AG09319 (cell line): ENCODE data around the gene PACS2.

Experiments used
- DNase-seq: peaks from one replicate; pipeline ENCODE4 v3.0.0-alpha.2; 2010; ENCODE audit warnings: low read depth; ENCODE audit errors: extremely low read depth
- TF ChIP-seq, protein P1 (sequence below): IDR thresholded peaks from 2 replicates; pipeline ENCODE4 v1.5.1; 2011; ENCODE audit warnings: low read depth, mild to moderate bottlenecking, inconsistent platforms, low read length, moderate library complexity

Gene PACS2

DNA sequence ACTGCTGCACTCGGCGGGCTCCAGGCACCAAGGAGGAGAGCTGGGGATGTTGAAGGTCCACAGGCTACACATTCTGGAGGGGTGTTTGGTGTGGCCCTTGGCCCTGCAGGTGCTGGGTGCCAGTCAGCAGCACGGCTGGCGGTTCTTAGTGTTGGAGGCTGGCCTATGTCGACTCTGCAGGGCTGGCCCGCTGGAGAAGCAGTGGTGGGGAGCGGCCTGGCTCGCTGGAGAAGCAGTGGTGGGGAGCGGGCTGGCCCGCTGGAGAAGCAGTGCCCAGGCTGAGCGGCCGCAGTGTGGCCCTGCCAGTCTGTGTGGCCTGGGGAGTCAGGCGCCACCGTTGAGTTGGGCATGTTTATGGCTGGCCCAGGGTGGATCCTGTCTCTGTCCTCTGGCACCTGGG, 132.4 kb downstream of the PACS2 start:
- TF ChIP-seq, protein P1, sequence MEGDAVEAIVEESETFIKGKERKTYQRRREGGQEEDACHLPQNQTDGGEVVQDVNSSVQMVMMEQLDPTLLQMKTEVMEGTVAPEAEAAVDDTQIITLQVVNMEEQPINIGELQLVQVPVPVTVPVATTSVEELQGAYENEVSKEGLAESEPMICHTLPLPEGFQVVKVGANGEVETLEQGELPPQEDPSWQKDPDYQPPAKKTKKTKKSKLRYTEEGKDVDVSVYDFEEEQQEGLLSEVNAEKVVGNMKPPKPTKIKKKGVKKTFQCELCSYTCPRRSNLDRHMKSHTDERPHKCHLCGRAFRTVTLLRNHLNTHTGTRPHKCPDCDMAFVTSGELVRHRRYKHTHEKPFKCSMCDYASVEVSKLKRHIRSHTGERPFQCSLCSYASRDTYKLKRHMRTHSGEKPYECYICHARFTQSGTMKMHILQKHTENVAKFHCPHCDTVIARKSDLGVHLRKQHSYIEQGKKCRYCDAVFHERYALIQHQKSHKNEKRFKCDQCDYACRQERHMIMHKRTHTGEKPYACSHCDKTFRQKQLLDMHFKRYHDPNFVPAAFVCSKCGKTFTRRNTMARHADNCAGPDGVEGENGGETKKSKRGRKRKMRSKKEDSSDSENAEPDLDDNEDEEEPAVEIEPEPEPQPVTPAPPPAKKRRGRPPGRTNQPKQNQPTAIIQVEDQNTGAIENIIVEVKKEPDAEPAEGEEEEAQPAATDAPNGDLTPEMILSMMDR, result no peak
- DNase-seq, result no peak
